GM12878 (cell line): ENCODE measurements around the gene ZSWIM3. TPM values are rescaled to one million over a fixed set of nuclear protein-coding genes. Genes with fewer than 3 reads are reported as not detected.

Experiments
- ATF7 ChIP-seq: fragments of 450-650 bp; IDR thresholded peaks from 2 replicates; pipeline ENCODE4 v1.6.1; 2016; ENCODE audit warnings: low read depth, mild to moderate bottlenecking
- BMI1 ChIP-seq: fragments of 450-650 bp; IDR thresholded peaks from 2 replicates; pipeline ENCODE4 v1.6.1; 2016; ENCODE audit warnings: mild to moderate bottlenecking, moderate library complexity, borderline replicate concordance
- EED ChIP-seq: sonication (generic); IDR thresholded peaks from 2 replicates; pipeline ENCODE4 v1.6.1; 2016; ENCODE audit warnings: antibody characterized with exemption, low read depth
- ESRRA ChIP-seq: IDR thresholded peaks from 2 replicates; pipeline ENCODE4 v1.6.1; 2012; ENCODE audit warnings: mild to moderate bottlenecking, low read length, improper control_type of control experiment
- GATAD2B ChIP-seq: fragments of 450-650 bp; conservative IDR thresholded peaks from 2 replicates; pipeline ENCODE4 v1.6.1; 2017; ENCODE audit warnings: low read depth, mild to moderate bottlenecking, moderate library complexity
- IRF4 ChIP-seq: IDR thresholded peaks from 2 replicates; pipeline ENCODE4 v1.6.1; 2011; ENCODE audit warnings: low read depth, low read length
- KAT2A ChIP-seq: conservative IDR thresholded peaks from 2 replicates; pipeline ENCODE4 v1.6.1; 2011; ENCODE audit warnings: low read depth, low read length; ENCODE audit not compliant: control insufficient read depth
- MTA3 ChIP-seq: IDR thresholded peaks from 2 replicates; pipeline ENCODE4 v1.6.1; 2012; ENCODE audit warnings: low read length, inconsistent platforms, borderline replicate concordance
- MXI1 ChIP-seq: fragments of 150-350 bp; IDR thresholded peaks from 2 replicates; pipeline ENCODE4 v1.6.1; 2011; ENCODE audit warnings: low read depth, mild to moderate bottlenecking, inconsistent platforms, low read length, improper control_type of control experiment
- NBN ChIP-seq: fragments of 450-650 bp; IDR thresholded peaks from 2 replicates; pipeline ENCODE4 v1.6.1; 2016
- NFIC ChIP-seq: IDR thresholded peaks from 2 replicates; pipeline ENCODE4 v1.6.1; 2012; ENCODE audit warnings: low read depth, mild to moderate bottlenecking, inconsistent platforms, low read length, moderate library complexity
- NKRF ChIP-seq: fragments of 450-650 bp; conservative IDR thresholded peaks from 2 replicates; pipeline ENCODE4 v1.6.1; 2017; ENCODE audit warnings: mild to moderate bottlenecking, moderate library complexity
- NR2F1 ChIP-seq: fragments of 450-650 bp; conservative IDR thresholded peaks from 2 replicates; pipeline ENCODE4 v1.6.1; 2017; ENCODE audit warnings: mild to moderate bottlenecking
- POU2F2 ChIP-seq: IDR thresholded peaks from 3 replicates; pipeline ENCODE4 v1.6.1; 2011; ENCODE audit warnings: low read depth, mild to moderate bottlenecking, low read length, borderline replicate concordance
- RAD51 ChIP-seq: fragments of 450-650 bp; IDR thresholded peaks from 2 replicates; pipeline ENCODE4 v1.6.1; 2016; ENCODE audit warnings: moderate library complexity, mild to moderate bottlenecking, inconsistent platforms
- RBBP5 ChIP-seq: fragments of 200-600 bp; sonication (generic); conservative IDR thresholded peaks from 2 replicates; pipeline ENCODE4 v1.6.1; 2016
- RELA ChIP-seq: fragments of 450-650 bp; IDR thresholded peaks from 2 replicates; pipeline ENCODE4 v1.8.0; 2014; ENCODE audit warnings: borderline replicate concordance; ENCODE audit not compliant: partially characterized antibody
- SIX5 ChIP-seq: IDR thresholded peaks from 2 replicates; pipeline ENCODE4 v1.6.1; 2011; ENCODE audit warnings: mild to moderate bottlenecking, low read depth, low read length, moderate library complexity; ENCODE audit not compliant: severe bottlenecking
- STAT1 ChIP-seq: fragments of 450-650 bp; conservative IDR thresholded peaks from 2 replicates; pipeline ENCODE4 v1.6.1; 2014; ENCODE audit warnings: antibody characterized with exemption, mild to moderate bottlenecking
- SUZ12 ChIP-seq: fragments of 200-600 bp; sonication (generic); IDR thresholded peaks from one replicate; pipeline ENCODE4 v1.6.1; 2018; ENCODE audit warnings: antibody characterized with exemption, mild to moderate bottlenecking; ENCODE audit not compliant: unreplicated experiment
- TBL1XR1 ChIP-seq: IDR thresholded peaks from 2 replicates; pipeline ENCODE4 v1.6.1; 2012; ENCODE audit warnings: low read depth, low read length, improper control_type of control experiment
- ZNF622 ChIP-seq: fragments of 450-650 bp; IDR thresholded peaks from 2 replicates; pipeline ENCODE4 v1.6.1; 2017; ENCODE audit warnings: mild to moderate bottlenecking, inconsistent platforms
- polyA plus RNA-seq, 11 experiments: library from polyadenylated mRNA; depleted of rRNA in 4 of 11; unstranded in 6 of 11; stranded (reverse) in 5 of 11; fragments of >200 nt; fragmentation: Nextera tagmentation in 4 of 11; fragmentation: Illumina TruSeq in 1 of 11; extraction: Ambion mirVana in 4 of 11; extraction: Trizol in 1 of 11; gene quantifications; 1 replicate in 1 of 11; 2 replicates in 10 of 11; pipeline versions ENCODE4 v1.2.1 to v1.2.3, GENCODE V29; 2011 to 2016; ENCODE audit warnings: inconsistent platforms in 2 of 11, missing spikeins in 2 of 11, low read depth in 1 of 11
- total RNA-seq, 4 experiments: library from RNA; depleted of rRNA in 3 of 4; stranded (reverse); fragments of >200 nt in 3 of 4; fragmentation: Illumina TruSeq in 1 of 4; extraction: Trizol in 1 of 4; gene quantifications; 2 replicates each; pipeline versions ENCODE4 v1.2.1 to v1.2.3, GENCODE V29; 2013 to 2021
- TF ChIP-seq, protein P1 (sequence below): fragments of 450-650 bp; formaldehyde crosslinking; IDR thresholded peaks from 2 replicates; pipeline ENCODE4 v1.5.0; 2022; ENCODE audit warnings: mild to moderate bottlenecking, missing genetic modification characterization
- TF ChIP-seq, protein P2 (sequence below): IDR thresholded peaks from 2 replicates; pipeline ENCODE4 v1.6.1; 2011; ENCODE audit warnings: borderline replicate concordance, low read depth, mild to moderate bottlenecking, moderate library complexity, mixed read lengths, low read length; ENCODE audit not compliant: insufficient read depth; ENCODE audit errors: extremely low read length

Gene ZSWIM3
- total and polyA plus RNA-seq, 10 of the 15 experiments (the other 5 are each of a cell fraction or from before 2014, with no cell fraction given), result 1.6 to 5.1 (median 4.2) TPM

DNA sequence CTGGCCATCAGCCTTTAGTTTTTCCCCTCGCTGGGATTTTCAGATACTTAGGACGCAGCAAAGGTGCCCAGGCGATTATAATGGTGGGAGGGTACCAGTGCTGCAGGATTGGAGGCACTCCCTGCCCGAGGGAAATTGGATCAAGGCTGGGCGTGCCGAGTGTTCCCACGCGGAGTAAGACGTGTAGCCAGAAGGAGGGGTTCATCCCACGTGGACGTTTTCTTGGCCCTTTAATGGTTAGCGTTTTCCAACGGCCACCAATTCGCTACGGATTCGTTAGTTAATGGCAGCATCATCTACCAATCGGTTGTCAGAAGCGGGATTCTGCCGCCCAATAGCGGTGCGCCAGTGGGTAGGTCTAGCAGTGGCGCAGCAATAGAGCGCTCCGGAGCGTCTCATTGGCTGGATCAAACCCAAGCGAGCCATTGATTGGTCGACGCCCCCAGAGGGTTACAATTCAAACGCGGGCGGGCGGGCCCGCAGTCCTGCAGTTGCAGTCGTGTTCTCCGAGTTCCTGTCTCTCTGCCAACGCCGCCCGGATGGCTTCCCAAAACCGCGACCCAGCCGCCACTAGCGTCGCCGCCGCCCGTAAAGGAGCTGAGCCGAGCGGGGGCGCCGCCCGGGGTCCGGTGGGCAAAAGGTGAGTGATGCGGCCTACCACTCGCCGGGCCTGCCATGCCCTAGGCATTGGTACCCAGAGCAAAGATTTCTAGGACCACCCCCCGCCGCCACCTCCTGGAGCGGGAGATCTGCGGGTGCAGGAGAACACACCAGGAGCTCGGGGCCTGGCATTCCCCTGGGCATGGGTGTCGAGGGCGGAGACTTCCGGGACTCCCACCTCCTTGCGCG is 45.0 kb upstream of the ZSWIM3 start, which contains the start of gene UBE2C (continued):
- TF ChIP-seq EED (no peak), NKRF (peak; percentile 100), POU2F2 (peak; percentile 42; the same call in 1 of the 3 replicates), GATAD2B (peak; percentile 95), NBN (no peak), ZNF622 (no peak), NR2F1 (0 out of 2 replicates have a peak, but pooled peaks have one; percentile 16), SIX5 (no peak), SUZ12 (no peak), ATF7 (no peak), BMI1 (no peak), KAT2A (no peak), TBL1XR1 (no peak), RAD51 (peak; percentile 84), RELA (no peak), STAT1 (no peak), NFIC (peak; percentile 26; the same call in 1 of the 2 replicates), IRF4 (no peak), RBBP5 (no peak), MXI1 (peak; percentile 96), MTA3 (no peak), ESRRA (no peak)
- TF ChIP-seq, protein P1, sequence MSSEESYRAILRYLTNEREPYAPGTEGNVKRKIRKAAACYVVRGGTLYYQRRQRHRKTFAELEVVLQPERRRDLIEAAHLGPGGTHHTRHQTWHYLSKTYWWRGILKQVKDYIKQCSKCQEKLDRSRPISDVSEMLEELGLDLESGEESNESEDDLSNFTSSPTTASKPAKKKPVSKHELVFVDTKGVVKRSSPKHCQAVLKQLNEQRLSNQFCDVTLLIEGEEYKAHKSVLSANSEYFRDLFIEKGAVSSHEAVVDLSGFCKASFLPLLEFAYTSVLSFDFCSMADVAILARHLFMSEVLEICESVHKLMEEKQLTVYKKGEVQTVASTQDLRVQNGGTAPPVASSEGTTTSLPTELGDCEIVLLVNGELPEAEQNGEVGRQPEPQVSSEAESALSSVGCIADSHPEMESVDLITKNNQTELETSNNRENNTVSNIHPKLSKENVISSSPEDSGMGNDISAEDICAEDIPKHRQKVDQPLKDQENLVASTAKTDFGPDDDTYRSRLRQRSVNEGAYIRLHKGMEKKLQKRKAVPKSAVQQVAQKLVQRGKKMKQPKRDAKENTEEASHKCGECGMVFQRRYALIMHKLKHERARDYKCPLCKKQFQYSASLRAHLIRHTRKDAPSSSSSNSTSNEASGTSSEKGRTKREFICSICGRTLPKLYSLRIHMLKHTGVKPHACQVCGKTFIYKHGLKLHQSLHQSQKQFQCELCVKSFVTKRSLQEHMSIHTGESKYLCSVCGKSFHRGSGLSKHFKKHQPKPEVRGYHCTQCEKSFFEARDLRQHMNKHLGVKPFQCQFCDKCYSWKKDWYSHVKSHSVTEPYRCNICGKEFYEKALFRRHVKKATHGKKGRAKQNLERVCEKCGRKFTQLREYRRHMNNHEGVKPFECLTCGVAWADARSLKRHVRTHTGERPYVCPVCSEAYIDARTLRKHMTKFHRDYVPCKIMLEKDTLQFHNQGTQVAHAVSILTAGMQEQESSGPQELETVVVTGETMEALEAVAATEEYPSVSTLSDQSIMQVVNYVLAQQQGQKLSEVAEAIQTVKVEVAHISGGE (CRISPR knock-in tag), result no peak
- TF ChIP-seq, protein P2, sequence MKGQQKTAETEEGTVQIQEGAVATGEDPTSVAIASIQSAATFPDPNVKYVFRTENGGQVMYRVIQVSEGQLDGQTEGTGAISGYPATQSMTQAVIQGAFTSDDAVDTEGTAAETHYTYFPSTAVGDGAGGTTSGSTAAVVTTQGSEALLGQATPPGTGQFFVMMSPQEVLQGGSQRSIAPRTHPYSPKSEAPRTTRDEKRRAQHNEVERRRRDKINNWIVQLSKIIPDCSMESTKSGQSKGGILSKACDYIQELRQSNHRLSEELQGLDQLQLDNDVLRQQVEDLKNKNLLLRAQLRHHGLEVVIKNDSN, result peak; percentile 79
